MM.1S (cell line): ENCODE data around the gene NUP188.
A peak's percentile ranks its signal among the peaks of the same experiment; 100 is the strongest.

Source experiments
- DNase-seq: peaks from one replicate; pipeline ENCODE4 v3.0.0-alpha.2; 2015
- H2AFZ ChIP-seq: fragments of 300-600 bp; sonication (generic); 2 replicates; pipeline ENCODE4 v1.6.0; 2016; ENCODE audit warnings: antibody characterized with exemption, low read length
- H3F3A ChIP-seq: fragments of 300-600 bp; sonication (generic); 2 replicates; pipeline ENCODE4 v1.6.1; 2016; ENCODE audit warnings: mild to moderate bottlenecking, antibody characterized with exemption, low read length, moderate library complexity, mixed read lengths; ENCODE audit not compliant: insufficient read depth
- H3K27ac ChIP-seq: fragments of 300-600 bp; sonication (generic); 2 replicates; pipeline ENCODE4 v1.5.1; 2016; ENCODE audit warnings: mild to moderate bottlenecking, low read length
- H3K27me3 ChIP-seq: fragments of 300-600 bp; sonication (generic); replicated peaks from 2 replicates; pipeline ENCODE4 v1.6.0; 2016; ENCODE audit warnings: low read length; ENCODE audit not compliant: insufficient read depth
- H3K36me3 ChIP-seq: fragments of 300-600 bp; sonication (generic); replicated peaks from 2 replicates; pipeline ENCODE4 v1.6.1; 2016; ENCODE audit warnings: mild to moderate bottlenecking, low read length, mixed read lengths; ENCODE audit not compliant: insufficient read depth
- H3K4me1 ChIP-seq: fragments of 300-600 bp; sonication (generic); 2 replicates; pipeline ENCODE4 v1.6.1; 2016; ENCODE audit warnings: low read length, mixed read lengths
- H3K4me2 ChIP-seq: fragments of 300-600 bp; sonication (generic); 2 replicates; pipeline ENCODE4 v1.6.0; 2016; ENCODE audit warnings: low read depth, low read length
- H3K4me3 ChIP-seq: fragments of 300-600 bp; sonication (generic); 2 replicates; pipeline ENCODE4 v1.5.1; 2016; ENCODE audit warnings: low read length, mixed read lengths
- H3K79me2 ChIP-seq: fragments of 300-600 bp; sonication (generic); 2 replicates; pipeline ENCODE4 v1.6.1; 2016; ENCODE audit warnings: mixed run types, low read length, mixed read lengths
- H3K9ac ChIP-seq: fragments of 300-600 bp; sonication (generic); 2 replicates; pipeline ENCODE4 v1.6.1; 2016; ENCODE audit warnings: low read length, mixed read lengths
- H3K9me2 ChIP-seq: fragments of 300-600 bp; sonication (generic); replicated peaks from 2 replicates; pipeline ENCODE4 v1.6.1; 2016; ENCODE audit warnings: mild to moderate bottlenecking, low read length, mixed read lengths; ENCODE audit not compliant: insufficient read depth
- H3K9me3 ChIP-seq: fragments of 300-600 bp; sonication (generic); replicated peaks from 2 replicates; pipeline ENCODE4 v1.6.1; 2016; ENCODE audit warnings: mild to moderate bottlenecking, low read length, mixed read lengths; ENCODE audit not compliant: insufficient read depth
- H4K20me1 ChIP-seq: fragments of 300-600 bp; sonication (generic); 2 replicates; pipeline ENCODE4 v1.6.1; 2016; ENCODE audit warnings: mild to moderate bottlenecking, low read length, moderate library complexity, mixed read lengths; ENCODE audit not compliant: insufficient read depth
- CTCF ChIP-seq: fragments of 300-600 bp; sonication (generic); IDR thresholded peaks from 2 replicates; pipeline ENCODE4 v1.5.1; 2016; ENCODE audit warnings: antibody characterized with exemption, low read length, mixed read lengths
- EZH2 ChIP-seq: fragments of 300-600 bp; sonication (generic); optimal IDR thresholded peaks from 2 replicates; pipeline ENCODE3; 2017; ENCODE audit warnings: low read depth, mild to moderate bottlenecking, antibody characterized with exemption, low read length, mixed read lengths
- EZH2phosphoT487 ChIP-seq: fragments of 300-600 bp; sonication (generic); IDR thresholded peaks from 2 replicates; pipeline ENCODE4 v1.6.1; 2018; ENCODE audit warnings: antibody characterized with exemption, low read length

NUP188 gene

GRCh38 chr9:129013674-129014073 is 66.2 kb downstream of the NUP188 start:
- DNase-seq = no peak
- H3K9me2 ChIP-seq = no peaks in the 10 kb centered on the region
- H3K27ac ChIP-seq = no peak overlapping the region
- no peak overlapping the region for H2AFZ ChIP-seq
- H3K79me2 ChIP-seq = peaks cover 39% of the 10 kb centered on the region
- peaks cover 4% of the 10 kb centered on the region; the same call in 1 of the 2 replicates for H3F3A ChIP-seq
- no peak overlapping the region for H3K4me2 ChIP-seq
- no peaks in the 10 kb centered on the region for H4K20me1 ChIP-seq
- H3K9ac ChIP-seq = no peak overlapping the region
- H3K4me3 ChIP-seq = no peak overlapping the region
- H3K27me3 ChIP-seq = no peaks in the 10 kb centered on the region
- H3K9me3 ChIP-seq = no peaks in the 10 kb centered on the region
- TF ChIP-seq CTCF = no peak
- TF ChIP-seq EZH2 = no peak
- no peak for TF ChIP-seq EZH2phosphoT487
- H3K36me3 ChIP-seq = peaks cover 9% of the 10 kb centered on the region; the same call in 1 of the 2 replicates
- H3K4me1 ChIP-seq = 0 out of 2 replicates have a peak, but pooled peaks cover 3% of the 10 kb centered on the region

GRCh38 chr9:129014124-129014523 is 66.6 kb downstream of the NUP188 start:
- Histone ChIP-seq H3K36me3 (peaks cover 9% of the 10 kb centered on the region), H4K20me1 (no peaks in the 10 kb centered on the region)

GRCh38 chr9:129014608-129015007 is 67.1 kb downstream of the NUP188 start:
- no peak overlapping the region for H2AFZ ChIP-seq
- H4K20me1 ChIP-seq = no peaks in the 10 kb centered on the region
- H3K4me3 ChIP-seq = no peak overlapping the region
- no peaks in the 10 kb centered on the region for H3K9me2 ChIP-seq
- no peaks in the 10 kb centered on the region; the same call in 1 of the 2 replicates for H3F3A ChIP-seq
- no peaks in the 10 kb centered on the region for H3K27me3 ChIP-seq
- H3K36me3 ChIP-seq = peaks cover 9% of the 10 kb centered on the region
- H3K4me1 ChIP-seq = no peaks in the 10 kb centered on the region
- DNase-seq = no peak
- no peak overlapping the region for H3K27ac ChIP-seq
- no peaks in the 10 kb centered on the region for H3K9me3 ChIP-seq
- TF ChIP-seq EZH2 (no peak), CTCF (no peak), EZH2phosphoT487 (no peak)
- H3K4me2 ChIP-seq = no peak overlapping the region
- peaks cover 48% of the 10 kb centered on the region for H3K79me2 ChIP-seq
- H3K9ac ChIP-seq = no peak overlapping the region

More at GRCh38 chr9:129014124-129014523, 66.6 kb downstream of the NUP188 start:
- Histone ChIP-seq H3K4me2 (no peak overlapping the region), H3K4me3 (no peak overlapping the region), H3F3A (no peaks in the 10 kb centered on the region; the same call in 1 of the 2 replicates), H3K27me3 (no peaks in the 10 kb centered on the region), H2AFZ (no peak overlapping the region), H3K4me1 (no peaks in the 10 kb centered on the region), H3K9me3 (no peaks in the 10 kb centered on the region), H3K27ac (no peak overlapping the region), H3K79me2 (peaks cover 43% of the 10 kb centered on the region), H3K9ac (no peak overlapping the region), H3K9me2 (no peaks in the 10 kb centered on the region)
- no peak for DNase-seq
- TF ChIP-seq EZH2 (no peak), EZH2phosphoT487 (no peak)

- Histone ChIP-seq H3K4me2 (peak overlapping the region; percentile 73), H3K4me3 (peak overlapping the region; percentile 46), H3K36me3 (no peaks in the 10 kb centered on the region; the same call in 1 of the 2 replicates), H3K4me1 (peaks cover 20% of the 10 kb centered on the region), H3K27me3 (no peaks in the 10 kb centered on the region), H2AFZ (no peak overlapping the region; the same call in 1 of the 2 replicates), H3K27ac (peak overlapping the region; percentile 86), H3K9me3 (no peaks in the 10 kb centered on the region), H3F3A (peaks cover 27% of the 10 kb centered on the region), H3K79me2 (peaks cover 80% of the 10 kb centered on the region), H4K20me1 (no peaks in the 10 kb centered on the region), H3K9ac (peak overlapping the region; percentile 53; the same call in 1 of the 2 replicates), H3K9me2 (no peaks in the 10 kb centered on the region)
- TF ChIP-seq EZH2phosphoT487 (no peak), EZH2 (no peak), CTCF (no peak)
- DNase-seq = peak; percentile 96
Measured at GRCh38 chr9:129021091-129021490, 73.6 kb downstream of the NUP188 start.
